SU-DHL-6 (cell line): ENCODE results near the gene ARFGAP3.

Experiments
- H2AFZ ChIP-seq: fragments of 200-600 bp; sonication (generic); 2 replicates; pipeline ENCODE4 v1.6.1; 2014; ENCODE audit warnings: low read depth, mild to moderate bottlenecking, moderate library complexity, mixed read lengths, antibody characterized with exemption, low read length; ENCODE audit not compliant: severe bottlenecking
- H3F3A ChIP-seq: fragments of 200-600 bp; shearing (Covaris generic); 2 replicates; pipeline ENCODE4 v1.6.0; 2016; ENCODE audit warnings: antibody characterized with exemption, mild to moderate bottlenecking; ENCODE audit not compliant: insufficient read depth
- H3K27ac ChIP-seq: fragments of 200-600 bp; sonication (generic); 2 replicates; pipeline ENCODE4 v1.5.1; 2016; ENCODE audit warnings: low read depth, mild to moderate bottlenecking, low read length, moderate library complexity, mixed read lengths
- H3K27me3 ChIP-seq: fragments of 200-600 bp; sonication (generic), shearing (Covaris generic); 2 replicates; pipeline ENCODE4 v1.6.0; 2014; ENCODE audit warnings: mild to moderate bottlenecking, low read length
- H3K36me3 ChIP-seq: fragments of 200-600 bp; sonication (generic); 2 replicates; pipeline ENCODE4 v1.6.1; 2014; ENCODE audit warnings: mild to moderate bottlenecking, low read length, mixed read lengths
- H3K4me2 ChIP-seq: fragments of 300-600, 200-600 bp; shearing (Covaris generic), sonication (generic); 2 replicates; pipeline ENCODE4 v1.6.0; 2014; ENCODE audit warnings: low read length, low read depth, mild to moderate bottlenecking; ENCODE audit not compliant: poor library complexity, severe bottlenecking
- H3K4me3 ChIP-seq: fragments of 200-600 bp; sonication (generic); 2 replicates; pipeline ENCODE4 v1.5.1; 2014; ENCODE audit warnings: antibody characterized with exemption, low read length, mild to moderate bottlenecking, mixed read lengths; ENCODE audit not compliant: insufficient read depth, poor library complexity, severe bottlenecking
- H3K79me2 ChIP-seq: fragments of 200-600 bp; sonication (generic); 2 replicates; pipeline ENCODE4 v1.6.1; 2014; ENCODE audit warnings: mild to moderate bottlenecking, low read length, moderate library complexity; ENCODE audit not compliant: insufficient read depth
- H3K9ac ChIP-seq: fragments of 200-600 bp; sonication (generic); 2 replicates; pipeline ENCODE4 v1.7.0; 2014; ENCODE audit warnings: mild to moderate bottlenecking, low read length
- H3K9me2 ChIP-seq: fragments of 200-600 bp; sonication (generic); replicated peaks from 2 replicates; pipeline ENCODE4 v1.6.1; 2014; ENCODE audit warnings: low read length; ENCODE audit not compliant: insufficient read depth
- H3K9me3 ChIP-seq: fragments of 200-600 bp; sonication (generic); 2 replicates; pipeline ENCODE4 v1.6.1; 2014; ENCODE audit warnings: low read length, mixed read lengths; ENCODE audit not compliant: insufficient read depth
- H4K20me1 ChIP-seq: fragments of 200-600 bp; sonication (generic); 2 replicates; pipeline ENCODE4 v1.6.1; 2014; ENCODE audit warnings: low read depth, mild to moderate bottlenecking, antibody characterized with exemption, low read length, moderate library complexity, mixed read lengths
- CTCF ChIP-seq: fragments of 200-600 bp; sonication (generic); IDR thresholded peaks from one replicate; pipeline ENCODE4 v1.5.1; 2017; ENCODE audit warnings: antibody characterized with exemption, mild to moderate bottlenecking, low read length, moderate library complexity; ENCODE audit not compliant: insufficient read depth, poor library complexity, severe bottlenecking
- EZH2phosphoT487 ChIP-seq: fragments of 200-600 bp; sonication (generic), shearing (Covaris generic); conservative IDR thresholded peaks from 2 replicates; pipeline ENCODE4 v1.6.1; 2018; ENCODE audit warnings: mild to moderate bottlenecking, antibody characterized with exemption, low read length, moderate library complexity, mixed read lengths

The ARFGAP3 gene

DNA sequence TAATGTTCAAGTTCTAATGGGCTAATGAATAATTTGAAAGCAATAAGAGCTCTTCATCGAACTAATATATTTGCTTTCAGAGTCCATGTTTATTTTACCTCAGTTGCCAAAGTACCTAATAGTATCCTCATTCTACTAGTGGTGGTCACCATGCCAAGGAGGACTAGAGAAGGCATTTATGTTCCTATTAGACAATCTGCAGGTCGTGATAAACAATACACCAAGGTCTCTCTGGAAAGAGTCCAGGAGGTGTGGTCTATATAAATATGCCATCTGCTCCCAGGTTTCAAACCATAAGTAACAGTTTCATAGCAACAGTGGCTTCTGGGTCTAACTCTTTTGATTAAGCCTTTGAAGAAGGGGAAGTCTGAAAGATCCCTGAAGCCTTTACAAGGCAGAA, 42.9 kb downstream of the ARFGAP3 start:
- no peak overlapping the region for H2AFZ ChIP-seq
- no peaks in the 10 kb centered on the region for H3K27me3 ChIP-seq
- H3K79me2 ChIP-seq, result no peaks in the 10 kb centered on the region
- no peak overlapping the region for H3K4me3 ChIP-seq
- H3K36me3 ChIP-seq, result no peaks in the 10 kb centered on the region
- no peaks in the 10 kb centered on the region for H3F3A ChIP-seq
- H3K27ac ChIP-seq, result no peak overlapping the region
- TF ChIP-seq CTCF, result no peak
- TF ChIP-seq EZH2phosphoT487, result no peak
- no peaks in the 10 kb centered on the region for H3K9me3 ChIP-seq
- H3K9ac ChIP-seq, result no peak overlapping the region
- H3K4me2 ChIP-seq, result no peak overlapping the region
- H4K20me1 ChIP-seq, result no peaks in the 10 kb centered on the region
- no peaks in the 10 kb centered on the region for H3K9me2 ChIP-seq

- H3K36me3 ChIP-seq, result no peaks in the 10 kb centered on the region
- H3K4me3 ChIP-seq, result no peak overlapping the region
- H3K27ac ChIP-seq, result no peak overlapping the region
Measured at GRCh38 chr22:42813501-42813900, 43.6 kb downstream of the ARFGAP3 start.

GRCh38 chr22:42811459-42811858, 45.6 kb downstream of the ARFGAP3 start:
- no peaks in the 10 kb centered on the region for H3K36me3 ChIP-seq
- H3K27me3 ChIP-seq, result no peaks in the 10 kb centered on the region
- H3K9ac ChIP-seq, result no peak overlapping the region
- H3K9me3 ChIP-seq, result no peaks in the 10 kb centered on the region
- no peaks in the 10 kb centered on the region for H3K9me2 ChIP-seq
- no peak overlapping the region for H3K4me2 ChIP-seq
- H2AFZ ChIP-seq, result no peak overlapping the region
- no peak overlapping the region for H3K27ac ChIP-seq
- no peaks in the 10 kb centered on the region for H3K79me2 ChIP-seq
- H3K4me3 ChIP-seq, result no peak overlapping the region
- TF ChIP-seq EZH2phosphoT487 (no peak), CTCF (no peak)
- H4K20me1 ChIP-seq, result no peaks in the 10 kb centered on the region
- H3F3A ChIP-seq, result no peaks in the 10 kb centered on the region

More at GRCh38 chr22:42813501-42813900, 43.6 kb downstream of the ARFGAP3 start:
- no peak overlapping the region for H3K9ac ChIP-seq
- H3K79me2 ChIP-seq, result no peaks in the 10 kb centered on the region
- H3F3A ChIP-seq, result no peaks in the 10 kb centered on the region
- no peaks in the 10 kb centered on the region for H3K9me2 ChIP-seq
- no peak overlapping the region for H2AFZ ChIP-seq
- H3K27me3 ChIP-seq, result no peaks in the 10 kb centered on the region
- H3K9me3 ChIP-seq, result no peaks in the 10 kb centered on the region
- H4K20me1 ChIP-seq, result no peaks in the 10 kb centered on the region
- H3K4me2 ChIP-seq, result no peak overlapping the region
- no peak for TF ChIP-seq EZH2phosphoT487
- TF ChIP-seq CTCF, result no peak
